NCI-H446 treated with DMSO at 0.1 percent for 48 hours (cell line): ENCODE measurements around the gene MTUS2.

Experiments
- DNase-seq: peaks from one replicate; lab custom pipeline; 2025; lab: John Stamatoyannopoulos, UW

MTUS2 gene

GRCh38 chr13:29230299-29230845 is 410.2 kb downstream of the MTUS2 start:
- DNase-seq: no peak

GRCh38 chr13:29239653-29240525 is 419.8 kb downstream of the MTUS2 start:
- no peak for DNase-seq

GRCh38 chr13:29254626-29255370 is 434.7 kb downstream of the MTUS2 start:
- no peak for DNase-seq

- DNase-seq: no peak
Measured at GRCh38 chr13:29255567-29255966, 435.4 kb downstream of the MTUS2 start.

- DNase-seq: no peak
Measured at GRCh38 chr13:29260684-29261083, 440.5 kb downstream of the MTUS2 start.

- DNase-seq: no peak
Measured at GRCh38 chr13:29266261-29266660, 446.1 kb downstream of the MTUS2 start.

- DNase-seq: no peak
Measured at GRCh38 chr13:29266756-29267733, 446.9 kb downstream of the MTUS2 start.

GRCh38 chr13:29270271-29270985 is 450.3 kb downstream of the MTUS2 start:
- no peak for DNase-seq

- no peak for DNase-seq
Measured at GRCh38 chr13:29271606-29272005, 451.5 kb downstream of the MTUS2 start.

- no peak for DNase-seq
Measured at GRCh38 chr13:29279356-29280254, 459.5 kb downstream of the MTUS2 start.

GRCh38 chr13:29281932-29282495 is 461.9 kb downstream of the MTUS2 start:
- DNase-seq: no peak

- DNase-seq: no peak
Measured at GRCh38 chr13:29284726-29285125, 464.6 kb downstream of the MTUS2 start.

GRCh38 chr13:29287237-29287636 is 467.1 kb downstream of the MTUS2 start:
- no peak for DNase-seq

GRCh38 chr13:29292045-29292444 is 471.9 kb downstream of the MTUS2 start:
- DNase-seq: no peak

- DNase-seq: no peak
Measured at GRCh38 chr13:29294821-29295220, 474.7 kb downstream of the MTUS2 start.

GRCh38 chr13:29301027-29301426 is 480.9 kb downstream of the MTUS2 start:
- DNase-seq: no peak

GRCh38 chr13:29304148-29304547 is 484.0 kb downstream of the MTUS2 start:
- no peak for DNase-seq

GRCh38 chr13:29310806-29311205 is 490.7 kb downstream of the MTUS2 start:
- DNase-seq: no peak

GRCh38 chr13:29315847-29316246 is 495.7 kb downstream of the MTUS2 start:
- no peak for DNase-seq

GRCh38 chr13:29317828-29318227 is 497.7 kb downstream of the MTUS2 start:
- DNase-seq: no peak
